ENCODE data around the gene GHSR.

- TF ChIP-seq CTCF (IDR thresholded peaks at IDR 0.05; ENCODE audit: borderline replicate concordance, extremely low read depth, low read length, poor library complexity, severe bottlenecking) (no peak), EZH2 (IDR thresholded peaks at IDR 0.05; ENCODE audit: borderline replicate concordance, low read depth, low read length, severe bottlenecking) (no peak)
Measured at GRCh38 chr3:172470588-172470987, 22.3 kb upstream of the GHSR start.

Data from DND-41 (cell line).